Neural progenitor cell (in vitro differentiated cells): Measurements from ENCODE around the gene SRSF4. TPM values are rescaled to one million over a fixed set of nuclear protein-coding genes. Genes with fewer than 3 reads are reported as not detected.

Experiments
- DNase-seq: peaks from one replicate; pipeline ENCODE4 v3.0.0-alpha.2; 2016; ENCODE audit warnings: low spot score
- H2AFZ ChIP-seq: fragments of 200-600 bp; sonication (generic); replicated peaks from 2 replicates; pipeline ENCODE4 v1.6.1; 2016; ENCODE audit warnings: antibody characterized with exemption
- H3F3A ChIP-seq: fragments of 200-600 bp; sonication (generic); 2 replicates; pipeline ENCODE4 v1.6.1; 2016; ENCODE audit warnings: antibody characterized with exemption, low read depth
- H3K27ac ChIP-seq: fragments of 200-600 bp; sonication (generic); 2 replicates; pipeline ENCODE4 v1.5.1; 2016; ENCODE audit warnings: mild to moderate bottlenecking
- H3K27me3 ChIP-seq: fragments of 200-600 bp; sonication (generic); 2 replicates; pipeline ENCODE4 v1.6.1; 2016; ENCODE audit warnings: mild to moderate bottlenecking, moderate library complexity
- H3K36me3 ChIP-seq: fragments of 200-600 bp; sonication (generic); 2 replicates; pipeline ENCODE4 v1.5.1; 2016
- H3K4me1 ChIP-seq: fragments of 200-600 bp; sonication (generic); 2 replicates; pipeline ENCODE4 v1.6.1; 2016; ENCODE audit warnings: mixed run types
- H3K4me2 ChIP-seq: fragments of 200-600 bp; sonication (generic); 2 replicates; pipeline ENCODE4 v1.6.1; 2016
- H3K4me3 ChIP-seq: fragments of 200-600 bp; sonication (generic); 2 replicates; pipeline ENCODE4 v1.5.1; 2016
- H3K79me2 ChIP-seq: fragments of 200-600 bp; sonication (generic); 2 replicates; pipeline ENCODE4 v1.6.1; 2016; ENCODE audit warnings: low read depth
- H3K9ac ChIP-seq: fragments of 200-600 bp; sonication (generic); 2 replicates; pipeline ENCODE4 v1.6.1; 2016
- H3K9me3 ChIP-seq: fragments of 200-600 bp; sonication (generic); 2 replicates; pipeline ENCODE4 v1.5.1; 2016; ENCODE audit warnings: low read depth
- H4K20me1 ChIP-seq: fragments of 200-600 bp; sonication (generic); 2 replicates; pipeline ENCODE4 v1.6.1; 2016; ENCODE audit warnings: low read depth
- H3K27ac Mint-ChIP-seq: 3 replicates; pipeline ENCODE4 v1.8.0; 2021; ENCODE audit warnings: mixed read lengths
- H3K27me3 Mint-ChIP-seq: 2 replicates; pipeline ENCODE4 v1.8.0; 2022; ENCODE audit warnings: low read depth, mild to moderate bottlenecking, inconsistent platforms, moderate library complexity, mixed read lengths; ENCODE audit not compliant: insufficient read depth
- H3K36me3 Mint-ChIP-seq: 3 replicates; pipeline ENCODE4 v1.8.0; 2021; ENCODE audit warnings: mixed read lengths
- H3K4me1 Mint-ChIP-seq: 3 replicates; pipeline ENCODE4 v1.8.0; 2021; ENCODE audit warnings: mixed read lengths
- H3K4me3 Mint-ChIP-seq: 3 replicates; pipeline ENCODE4 v1.8.0; 2021; ENCODE audit warnings: mild to moderate bottlenecking, moderate library complexity, mixed read lengths
- H3K9me3 Mint-ChIP-seq: 3 replicates; pipeline ENCODE4 v1.8.0; 2020; ENCODE audit warnings: mixed read lengths
- CTCF ChIP-seq: fragments of 200-600 bp; sonication (generic); IDR thresholded peaks from 2 replicates; pipeline ENCODE4 v1.5.1; 2017; ENCODE audit warnings: antibody characterized with exemption, mild to moderate bottlenecking
- EZH2 ChIP-seq: fragments of 200-600 bp; sonication (generic); IDR thresholded peaks from 2 replicates; pipeline ENCODE4 v1.6.1; 2017; ENCODE audit warnings: antibody characterized with exemption, mild to moderate bottlenecking, moderate library complexity
- EZH2phosphoT487 ChIP-seq: fragments of 200-600 bp; sonication (generic); IDR thresholded peaks from 2 replicates; pipeline ENCODE4 v1.6.1; 2017; ENCODE audit warnings: antibody characterized with exemption
- total RNA-seq: library from RNA; depleted of rRNA; stranded (reverse); fragments of >200 nt; gene quantifications from 2 replicates; pipeline ENCODE4 v1.2.3, GENCODE V29; 2015; ENCODE audit warnings: low replicate concordance

SRSF4 gene
- total RNA-seq, 1 donor from 2014 or later: 73.2 TPM

DNA sequence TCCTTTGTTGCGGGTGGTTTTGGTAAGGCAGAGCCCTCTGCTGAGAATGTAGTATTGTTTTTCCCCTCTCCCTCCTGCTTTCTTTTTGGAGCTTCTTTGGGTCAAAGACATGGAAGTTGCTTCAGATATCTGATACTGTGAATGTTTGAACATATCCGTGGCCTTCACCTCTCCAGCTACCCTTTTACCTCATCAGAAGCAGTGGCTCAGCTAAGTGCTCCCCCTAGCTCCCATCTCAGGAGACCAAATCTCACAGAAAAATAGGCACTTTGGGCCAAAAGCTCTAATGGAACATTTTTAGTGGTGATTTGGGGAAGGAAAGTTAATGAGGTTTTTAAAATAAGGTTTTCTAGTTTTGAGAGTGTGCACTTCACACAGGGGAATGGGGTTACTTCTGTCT, 64.3 kb downstream of the SRSF4 start:
- H3K27ac Mint-ChIP-seq: no peak overlapping the region
- H3K4me3 Mint-ChIP-seq: no peak overlapping the region
- H3K36me3 Mint-ChIP-seq: peaks cover 14% of the 10 kb centered on the region

DNA sequence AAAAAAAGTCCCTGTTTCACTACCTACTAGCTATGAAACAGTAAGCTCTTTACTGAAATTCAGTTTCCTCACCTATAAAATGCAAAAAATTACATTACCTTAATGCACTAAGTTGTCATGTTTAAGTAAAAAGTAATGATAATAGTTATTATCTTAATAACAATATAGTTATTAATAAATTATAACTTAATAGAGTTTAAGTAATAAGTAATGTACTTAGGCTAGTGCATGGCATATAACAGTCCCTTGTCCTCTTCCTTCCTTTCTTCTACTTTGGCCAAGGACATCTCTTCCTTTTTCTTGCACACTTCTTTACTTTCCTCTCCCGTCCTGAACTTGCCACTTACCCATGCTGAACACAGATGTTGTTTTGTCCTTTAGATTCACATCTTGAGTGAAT, 67.0 kb downstream of the SRSF4 start:
- Mint-ChIP-seq H3K27me3 (no peaks in the 10 kb centered on the region), H3K27ac (no peak overlapping the region), H3K9me3 (no peaks in the 10 kb centered on the region), H3K4me1 (no peaks in the 10 kb centered on the region), H3K36me3 (peaks cover 20% of the 10 kb centered on the region), H3K4me3 (no peak overlapping the region)
- H2AFZ ChIP-seq: no peak overlapping the region
- no peaks in the 10 kb centered on the region for H3K9me3 ChIP-seq
- no peak for DNase-seq
- H3K4me3 ChIP-seq: no peak overlapping the region
- no peaks in the 10 kb centered on the region for H3K79me2 ChIP-seq
- H3K4me1 ChIP-seq: no peaks in the 10 kb centered on the region
- no peaks in the 10 kb centered on the region for H3K36me3 ChIP-seq
- no peaks in the 10 kb centered on the region for H4K20me1 ChIP-seq
- no peak overlapping the region for H3K27ac ChIP-seq
- H3F3A ChIP-seq: peaks cover under 1% of the 10 kb centered on the region
- H3K27me3 ChIP-seq: no peaks in the 10 kb centered on the region
- no peak overlapping the region for H3K4me2 ChIP-seq
- no peak overlapping the region for H3K9ac ChIP-seq
- no peak for TF ChIP-seq EZH2phosphoT487
- TF ChIP-seq CTCF: no peak
- no peak for TF ChIP-seq EZH2

More for the DNA sequence above, 64.3 kb downstream of the SRSF4 start:
- Histone ChIP-seq H3K4me3 (no peak overlapping the region), H3K4me2 (no peak overlapping the region), H3K27ac (no peak overlapping the region), H3K27me3 (peaks cover 26% of the 10 kb centered on the region), H3K9ac (no peak overlapping the region), H3K36me3 (no peaks in the 10 kb centered on the region), H2AFZ (no peak overlapping the region), H3K9me3 (no peaks in the 10 kb centered on the region), H3K79me2 (no peaks in the 10 kb centered on the region), H3F3A (peaks cover 27% of the 10 kb centered on the region), H4K20me1 (peaks cover 13% of the 10 kb centered on the region), H3K4me1 (peaks cover 6% of the 10 kb centered on the region)
- TF ChIP-seq CTCF (no peak), EZH2phosphoT487 (no peak), EZH2 (no peak)
- H3K27me3 Mint-ChIP-seq: peaks cover 6% of the 10 kb centered on the region
- DNase-seq: no peak
- H3K9me3 Mint-ChIP-seq: no peaks in the 10 kb centered on the region
- no peaks in the 10 kb centered on the region for H3K4me1 Mint-ChIP-seq

DNA sequence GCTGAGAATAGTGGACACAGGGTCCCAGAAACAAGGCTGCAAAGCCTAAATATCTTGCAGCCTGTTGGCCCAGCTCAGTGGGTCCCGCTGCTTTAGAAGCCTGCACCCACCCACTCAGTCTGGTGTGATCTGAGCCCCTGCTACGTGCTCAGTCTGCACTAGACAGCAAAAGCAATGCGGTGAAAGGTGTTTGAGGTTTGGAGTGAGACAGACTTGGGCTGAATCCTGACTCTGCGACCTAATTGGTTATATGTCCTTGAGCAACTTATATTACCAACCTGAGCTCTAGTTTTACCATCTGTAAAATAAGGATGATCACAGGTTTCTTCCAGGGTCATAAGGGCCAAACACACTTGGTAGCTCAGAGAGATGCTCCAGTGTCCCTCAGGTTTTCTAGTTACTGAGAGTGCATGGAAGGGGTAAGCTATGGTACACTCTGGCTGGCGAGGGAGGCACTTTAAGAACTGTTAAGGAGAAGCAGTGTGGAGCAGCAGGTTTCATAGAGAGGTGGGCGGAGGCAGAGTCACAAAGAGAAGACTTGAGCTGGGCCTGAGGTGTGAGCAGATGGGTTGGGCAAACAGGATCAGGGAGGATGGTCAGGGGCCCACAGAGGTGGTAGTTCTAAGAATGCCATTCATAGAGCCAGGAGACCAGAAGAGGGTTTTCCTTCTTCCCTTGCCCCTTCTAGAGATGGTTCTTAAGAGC, 68.1 kb downstream of the SRSF4 start:
- Histone ChIP-seq H3K4me2 (no peak overlapping the region), H4K20me1 (no peaks in the 10 kb centered on the region), H3K4me1 (no peaks in the 10 kb centered on the region), H3K36me3 (no peaks in the 10 kb centered on the region), H3F3A (no peaks in the 10 kb centered on the region), H3K79me2 (no peaks in the 10 kb centered on the region), H3K9me3 (no peaks in the 10 kb centered on the region), H3K27ac (no peak overlapping the region), H3K4me3 (no peak overlapping the region), H3K9ac (no peak overlapping the region), H3K27me3 (no peaks in the 10 kb centered on the region), H2AFZ (no peak overlapping the region)
- Mint-ChIP-seq H3K9me3 (no peaks in the 10 kb centered on the region), H3K4me3 (no peak overlapping the region), H3K27ac (no peak overlapping the region), H3K4me1 (no peaks in the 10 kb centered on the region), H3K36me3 (peaks cover 17% of the 10 kb centered on the region), H3K27me3 (no peaks in the 10 kb centered on the region)
- DNase-seq: no peak
- TF ChIP-seq CTCF: no peak
